CD14-positive monocyte (primary cell): ENCODE measurements around the gene PWWP2B. TPM values are rescaled to one million over a fixed set of nuclear protein-coding genes. Genes with fewer than 3 reads are reported as not detected.

Experiments used
- DNase-seq, 3 donors: peaks; one replicate each; pipeline ENCODE4 v3.0.0-alpha.2; 2011 to 2022
- H2AFZ ChIP-seq: 2 replicates; pipeline ENCODE4 v1.6.0; 2012; ENCODE audit warnings: mild to moderate bottlenecking, low read depth, low read length, inconsistent platforms; ENCODE audit not compliant: insufficient read depth, poor library complexity, severe bottlenecking
- H3K27ac ChIP-seq, 2 donors: 1 replicate in 1 of 2; 2 replicates in 1 of 2; pipeline ENCODE4 v1.5.1; 2012 to 2013; ENCODE audit warnings: low read length in 2 of 2, control low read depth in 1 of 2, inconsistent platforms in 1 of 2, low read depth in 1 of 2, mild to moderate bottlenecking in 1 of 2
- H3K27me3 ChIP-seq, 2 donors: one replicate each; pipeline versions ENCODE4 v1.6.0 to v1.6.1; 2011 to 2013; ENCODE audit warnings: low read length in 2 of 2; ENCODE audit not compliant: control insufficient read depth in 2 of 2, insufficient read depth in 2 of 2
- H3K36me3 ChIP-seq, 2 donors: replicated peaks in 1 of 2; 1 replicate in 1 of 2; 2 replicates in 1 of 2; pipeline versions ENCODE4 v1.5.1 to v1.6.1; 2012 to 2013; ENCODE audit warnings: low read length in 2 of 2, control low read depth in 1 of 2, inconsistent platforms in 1 of 2, mild to moderate bottlenecking in 1 of 2; ENCODE audit not compliant: insufficient read depth in 2 of 2, control insufficient read depth in 1 of 2
- H3K4me1 ChIP-seq, 2 donors: 1 replicate in 1 of 2; 2 replicates in 1 of 2; pipeline versions ENCODE4 v1.5.1 to v1.6.1; 2012 to 2013; ENCODE audit warnings: low read length in 2 of 2, control low read depth in 1 of 2, inconsistent platforms in 1 of 2, mild to moderate bottlenecking in 1 of 2, moderate library complexity in 1 of 2; ENCODE audit not compliant: insufficient read depth in 2 of 2, control insufficient read depth in 1 of 2
- H3K4me2 ChIP-seq: replicated peaks from 2 replicates; pipeline ENCODE3; 2012; ENCODE audit warnings: low read length, moderate library complexity, mild to moderate bottlenecking; ENCODE audit not compliant: poor library complexity, severe bottlenecking; ENCODE audit errors: extremely low read depth
- H3K4me3 ChIP-seq, 3 experiments: fragments of 200-600 bp in 1 of 3; sonication (generic) in 1 of 3; replicated peaks in 1 of 3; 1 replicate in 2 of 3; 2 replicates in 1 of 3; pipeline ENCODE4 v1.5.1; 2011 to 2013; ENCODE audit warnings: low read length in 3 of 3, mild to moderate bottlenecking in 3 of 3, control low read depth in 2 of 3, low read depth in 2 of 3, inconsistent platforms in 1 of 3, moderate library complexity in 1 of 3
- H3K79me2 ChIP-seq: 2 replicates; pipeline ENCODE4 v1.6.0; 2012; ENCODE audit warnings: mild to moderate bottlenecking, control low read depth, inconsistent platforms, low read length, moderate library complexity; ENCODE audit not compliant: insufficient read depth
- H3K9ac ChIP-seq: 2 replicates; pipeline ENCODE4 v1.6.0; 2017; ENCODE audit warnings: low read length, mild to moderate bottlenecking; ENCODE audit not compliant: insufficient read depth, poor library complexity, severe bottlenecking
- H3K9me3 ChIP-seq, 2 donors: replicated peaks in 1 of 2; 1 replicate in 1 of 2; 2 replicates in 1 of 2; pipeline versions ENCODE4 v1.5.1 to v1.6.1; 2012 to 2013; ENCODE audit warnings: low read length in 2 of 2, control low read depth in 1 of 2; ENCODE audit not compliant: control insufficient read depth in 1 of 2, insufficient read depth in 1 of 2
- H4K20me1 ChIP-seq: 2 replicates; pipeline ENCODE4 v1.6.0; 2012; ENCODE audit warnings: mild to moderate bottlenecking, low read length, control low read depth, moderate library complexity; ENCODE audit not compliant: insufficient read depth
- H3K27ac Mint-ChIP-seq, 7 donors: one replicate each; pipeline ENCODE4 v1.8.0; 2020; ENCODE audit warnings: mild to moderate bottlenecking in 7 of 7, mixed read lengths in 7 of 7, moderate library complexity in 6 of 7, inconsistent platforms in 2 of 7
- H3K27me3 Mint-ChIP-seq, 3 donors: one replicate each; pipeline ENCODE4 v1.8.0; 2021 to 2022; ENCODE audit warnings: low read depth in 3 of 3, mild to moderate bottlenecking in 3 of 3, mixed read lengths in 3 of 3, moderate library complexity in 3 of 3, inconsistent platforms in 1 of 3
- H3K36me3 Mint-ChIP-seq, 2 donors: one replicate each; pipeline ENCODE4 v1.8.0; 2020; ENCODE audit warnings: mixed read lengths in 2 of 2, inconsistent platforms in 1 of 2, mild to moderate bottlenecking in 1 of 2
- H3K4me1 Mint-ChIP-seq: one replicate; pipeline ENCODE4 v1.8.0; 2020; ENCODE audit warnings: mild to moderate bottlenecking, mixed read lengths
- H3K4me3 Mint-ChIP-seq, 2 donors: one replicate each; pipeline ENCODE4 v1.8.0; 2020; ENCODE audit warnings: mild to moderate bottlenecking in 2 of 2, mixed read lengths in 2 of 2, moderate library complexity in 1 of 2
- H3K9me3 Mint-ChIP-seq, 7 donors: one replicate each; pipeline ENCODE4 v1.8.0; 2020 to 2022; ENCODE audit warnings: mixed read lengths in 7 of 7, mild to moderate bottlenecking in 6 of 7, moderate library complexity in 6 of 7, inconsistent platforms in 2 of 7
- WGBS: methylation state at CpG from one replicate; pipeline ENCODE4 v1.1.5; 2013; ENCODE audit warnings: missing lambda C conversion rate; ENCODE audit not compliant: insufficient coverage; 5-methylcytosine and 5-hydroxymethylcytosine counted together
- intact Hi-C, 2 donors: fragments of 100-400 bp; cut with micrococcal nuclease; formaldehyde crosslinking; loops; one replicate each; pipeline versions ENCODE4 v1.15.0 to v1.15.1; 2023
- polyA plus RNA-seq, 3 donors: library from polyadenylated mRNA; depleted of rRNA in 1 of 3; unstranded in 2 of 3; stranded (reverse) in 1 of 3; fragments of 300-500 nt in 2 of 3; fragments of >200 nt in 1 of 3; fragmentation: Illumina TruSeq in 2 of 3; gene quantifications; 1 replicate in 2 of 3; 2 replicates in 1 of 3; pipeline ENCODE4 v1.2.3, GENCODE V29; 2012 to 2021
- TF ChIP-seq, protein P1 (sequence below): fragments of 200-600 bp; IDR thresholded peaks from one replicate; pipeline ENCODE4 v1.8.0; 2022; ENCODE audit warnings: antibody characterized with exemption, mild to moderate bottlenecking

Gene PWWP2B
- polyA plus RNA-seq, 3 donors = 2.4 to 6.9 (median 2.7) TPM

- no peaks in the 10 kb centered on the region for H3K9me3 ChIP-seq
- peaks cover 8 to 9% of the 10 kb centered on the region in 2 donors for H3K4me1 ChIP-seq
- peaks cover 0 to 2% (median 2%) of the 10 kb centered on the region in 3 donors for H3K27me3 Mint-ChIP-seq
- no peaks in the 10 kb centered on the region for H3K27me3 ChIP-seq
- H3K27ac ChIP-seq = no peak overlapping the region
- H3K79me2 ChIP-seq = no peaks in the 10 kb centered on the region
- H2AFZ ChIP-seq = no peak overlapping the region
- intact Hi-C loops = no loop called here
- H3K36me3 Mint-ChIP-seq = no peaks in the 10 kb centered on the region
- H3K9ac ChIP-seq = no peak overlapping the region
- no peak overlapping the region for H3K27ac Mint-ChIP-seq
- TF ChIP-seq, protein P1, sequence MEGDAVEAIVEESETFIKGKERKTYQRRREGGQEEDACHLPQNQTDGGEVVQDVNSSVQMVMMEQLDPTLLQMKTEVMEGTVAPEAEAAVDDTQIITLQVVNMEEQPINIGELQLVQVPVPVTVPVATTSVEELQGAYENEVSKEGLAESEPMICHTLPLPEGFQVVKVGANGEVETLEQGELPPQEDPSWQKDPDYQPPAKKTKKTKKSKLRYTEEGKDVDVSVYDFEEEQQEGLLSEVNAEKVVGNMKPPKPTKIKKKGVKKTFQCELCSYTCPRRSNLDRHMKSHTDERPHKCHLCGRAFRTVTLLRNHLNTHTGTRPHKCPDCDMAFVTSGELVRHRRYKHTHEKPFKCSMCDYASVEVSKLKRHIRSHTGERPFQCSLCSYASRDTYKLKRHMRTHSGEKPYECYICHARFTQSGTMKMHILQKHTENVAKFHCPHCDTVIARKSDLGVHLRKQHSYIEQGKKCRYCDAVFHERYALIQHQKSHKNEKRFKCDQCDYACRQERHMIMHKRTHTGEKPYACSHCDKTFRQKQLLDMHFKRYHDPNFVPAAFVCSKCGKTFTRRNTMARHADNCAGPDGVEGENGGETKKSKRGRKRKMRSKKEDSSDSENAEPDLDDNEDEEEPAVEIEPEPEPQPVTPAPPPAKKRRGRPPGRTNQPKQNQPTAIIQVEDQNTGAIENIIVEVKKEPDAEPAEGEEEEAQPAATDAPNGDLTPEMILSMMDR = no peak
- H4K20me1 ChIP-seq = no peaks in the 10 kb centered on the region
- no peak overlapping the region for H3K4me3 Mint-ChIP-seq
- no peak overlapping the region for H3K4me2 ChIP-seq
- H3K4me1 Mint-ChIP-seq = peaks cover 8% of the 10 kb centered on the region
- no peak for DNase-seq
- no peak overlapping the region for H3K4me3 ChIP-seq
- H3K36me3 ChIP-seq = no peaks in the 10 kb centered on the region
- H3K9me3 Mint-ChIP-seq = no peaks in the 10 kb centered on the region
- 92% methylated on average over 14 of the region's 15 CpGs for WGBS
Measured at GRCh38 chr10:132436861-132437410, 39.9 kb downstream of the PWWP2B start.

GRCh38 chr10:132437541-132437950, 40.5 kb downstream of the PWWP2B start:
- Histone ChIP-seq H3K4me3 (no peak overlapping the region), H2AFZ (no peak overlapping the region), H3K36me3 (no peaks in the 10 kb centered on the region), H3K9me3 (no peaks in the 10 kb centered on the region), H3K4me2 (no peak overlapping the region), H3K79me2 (no peaks in the 10 kb centered on the region), H4K20me1 (no peaks in the 10 kb centered on the region), H3K27me3 (no peaks in the 10 kb centered on the region), H3K27ac (no peak overlapping the region), H3K4me1 (peaks cover 9 to 13% of the 10 kb centered on the region in 2 donors), H3K9ac (no peak overlapping the region)
- Mint-ChIP-seq H3K4me3 (no peak overlapping the region), H3K27me3 (peaks cover 0 to 2% (median 2%) of the 10 kb centered on the region in 3 donors), H3K4me1 (peaks cover 13% of the 10 kb centered on the region), H3K27ac (no peak overlapping the region), H3K36me3 (no peaks in the 10 kb centered on the region), H3K9me3 (no peaks in the 10 kb centered on the region)
- intact Hi-C loops = no loop called here
- TF ChIP-seq, protein P1 = no peak
- 84% methylated on average over 10 of the region's 13 CpGs for WGBS
- no peak for DNase-seq
